Endometrial microvascular endothelial cells (primary cell): ENCODE results near the gene CIAPIN1. TPM values are rescaled to one million over a fixed set of nuclear protein-coding genes. Genes with fewer than 3 reads are reported as not detected.
"Not testable (repeated sequence)": the region's sequence is repeated elsewhere in the genome, so short reads cannot be mapped to it uniquely, and the experiment has no call there.

Source experiments
- in situ Hi-C: cut with HindIII; loops from 2 replicates; pipeline ENCODE4 v1.10.0; 2017; ENCODE audit warnings: low sequenced_read_pairs, low pct_unique_long_range_greater_than_20kb; ENCODE audit errors: inconsistent ontology term
- total RNA-seq: library from RNA; depleted of rRNA; stranded (reverse); fragments of >200 nt; gene quantifications from one replicate; pipeline ENCODE4 v1.2.3, GENCODE V29; 2015; ENCODE audit errors: inconsistent ontology term

CIAPIN1 gene
- total RNA-seq, 1 donor from 2014 or later: 87.3 TPM

GRCh38 chr16:57413301-57413730 lies 33.9 kb downstream of the CIAPIN1 start:
- in situ Hi-C loops: loop anchor here (10.0 kb wide), 2 partner anchors 119 to 219 kb away; no protein-coding TSS in a partner anchor

GRCh38 chr16:57412584-57412983 lies 34.6 kb downstream of the CIAPIN1 start:
- in situ Hi-C loops: loop anchor here (10.0 kb wide), 2 partner anchors 118 to 218 kb away; no protein-coding TSS in a partner anchor

GRCh38 chr16:57411362-57411976 lies 35.7 kb downstream of the CIAPIN1 start:
- in situ Hi-C loops: loop anchor here (10.0 kb wide), 2 partner anchors 117 to 217 kb away; no protein-coding TSS in a partner anchor

- in situ Hi-C loops: loop anchor here (10.0 kb wide), 2 partner anchors 115 to 215 kb away; no protein-coding TSS in a partner anchor
Observed at GRCh38 chr16:57409870-57410587, 37.2 kb downstream of the CIAPIN1 start.

- in situ Hi-C loops: no loop called here
Observed at GRCh38 chr16:57409065-57409464, 38.1 kb downstream of the CIAPIN1 start.

- in situ Hi-C loops: no loop called here
Observed at GRCh38 chr16:57407521-57408353, 39.4 kb downstream of the CIAPIN1 start.

- in situ Hi-C loops: no loop called here
Observed at GRCh38 chr16:57406881-57407280, 40.3 kb downstream of the CIAPIN1 start.

GRCh38 chr16:57405097-57405496 lies 42.1 kb downstream of the CIAPIN1 start:
- in situ Hi-C loops: no loop called here

- in situ Hi-C loops: no loop called here
Observed at GRCh38 chr16:57403965-57404817, 43.0 kb downstream of the CIAPIN1 start, which contains the start of gene CCL17. TSS of gene CCL17 (plus strand) at chr16:57404767. CDS start at chr16:57413933, 9,166 bp downstream.

- in situ Hi-C loops: no loop called here
Observed at GRCh38 chr16:57401943-57402640, 45.1 kb downstream of the CIAPIN1 start.

- in situ Hi-C loops: not testable (repeated sequence)
Observed at GRCh38 chr16:57397493-57397892, 49.7 kb downstream of the CIAPIN1 start.

GRCh38 chr16:57396786-57397185 lies 50.4 kb downstream of the CIAPIN1 start:
- in situ Hi-C loops: no loop called here

- in situ Hi-C loops: no loop called here
Observed at GRCh38 chr16:57395026-57395425, 52.2 kb downstream of the CIAPIN1 start.

- in situ Hi-C loops: no loop called here
Observed at GRCh38 chr16:57394444-57394843, 52.7 kb downstream of the CIAPIN1 start.

GRCh38 chr16:57392694-57393093 lies 54.5 kb downstream of the CIAPIN1 start:
- in situ Hi-C loops: no loop called here

- in situ Hi-C loops: no loop called here
Observed at GRCh38 chr16:57391708-57392107, 55.5 kb downstream of the CIAPIN1 start.

- in situ Hi-C loops: no loop called here
Observed at GRCh38 chr16:57391300-57391699, 55.9 kb downstream of the CIAPIN1 start.
